ENCODE measurements around the gene AKT1.
A peak's percentile ranks its signal among the peaks of the same experiment; 100 is the strongest.

Gene AKT1

DNA sequence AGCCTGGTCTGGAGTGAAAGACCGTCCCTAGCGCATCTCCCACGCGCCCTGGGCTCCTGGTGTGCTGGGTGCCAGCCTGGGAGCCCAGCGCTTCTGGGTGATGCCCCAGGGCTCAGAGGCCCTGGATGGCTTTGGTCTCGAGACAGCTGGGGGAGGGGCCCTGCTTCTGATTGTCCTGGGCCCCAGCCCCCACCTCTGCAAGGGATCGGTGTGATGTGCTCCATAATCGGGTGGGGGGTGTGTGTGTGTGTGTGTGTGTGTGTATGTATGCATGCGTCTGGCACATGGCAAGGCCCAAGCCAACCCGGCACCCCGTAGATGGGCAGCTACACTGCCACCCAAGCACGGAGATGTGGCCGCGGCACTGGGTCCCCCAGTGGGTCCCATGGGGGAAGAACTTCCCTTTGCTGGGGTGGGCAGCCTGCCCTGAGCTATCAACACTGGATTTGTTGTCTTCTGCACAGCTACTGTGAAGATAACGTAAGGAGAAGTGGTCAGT lies 8.4 kb upstream of the AKT1 start:
- Histone ChIP-seq H3K9ac (ENCODE audit: low read depth, low read length) (no peak overlapping the region), H3K4me1 (ENCODE audit: control insufficient read depth, insufficient read depth, low read length) (peaks cover 9% of the 10 kb centered on the region; the same call in 1 of the 2 replicates), H3K9me3 (ENCODE audit: control insufficient read depth, insufficient read depth, low read length) (no peaks in the 10 kb centered on the region), H3K4me3 (ENCODE audit: low read depth, low read length) (no peak overlapping the region), H3K36me3 (ENCODE audit: control insufficient read depth, insufficient read depth, low read length) (no peaks in the 10 kb centered on the region), H3K27ac (ENCODE audit: low read depth, low read length) (no peak overlapping the region), H3K27me3 (ENCODE audit: control insufficient read depth, insufficient read depth, low read length) (peaks cover 29% of the 10 kb centered on the region)

DNA sequence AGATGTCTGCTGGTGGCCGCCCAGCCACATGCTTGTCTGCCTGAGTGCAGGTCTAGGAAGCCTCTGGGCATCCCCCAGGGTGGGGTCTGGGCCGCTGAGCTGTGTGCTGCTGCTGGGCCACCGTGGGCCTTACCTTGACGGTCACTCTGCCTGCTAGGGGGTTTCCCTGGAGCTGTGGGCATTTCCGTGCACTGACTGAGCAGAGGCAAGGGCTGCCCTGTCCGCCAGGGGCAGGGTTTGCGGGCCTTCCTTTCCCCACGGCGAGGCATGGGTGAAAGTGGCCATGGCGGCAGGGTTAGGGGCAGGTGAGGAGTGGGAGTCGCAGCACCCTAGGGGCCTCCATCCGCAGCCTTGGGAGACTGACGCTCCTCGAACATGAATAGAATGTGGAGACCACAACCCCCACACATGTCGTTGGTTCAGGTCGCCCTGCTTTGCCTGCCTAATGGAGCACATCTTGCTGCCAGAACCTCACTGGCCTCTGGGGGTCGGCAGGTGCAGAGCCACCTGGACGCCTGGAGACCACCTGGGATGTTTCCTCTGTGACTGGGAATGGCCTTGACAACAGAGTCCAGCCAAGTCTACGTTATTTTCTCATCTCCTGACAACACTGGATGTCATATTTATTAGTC lies 7.8 kb upstream of the AKT1 start:
- Histone ChIP-seq H3K36me3 (ENCODE audit: control insufficient read depth, insufficient read depth, low read length) (no peaks in the 10 kb centered on the region), H3K27ac (ENCODE audit: low read depth, low read length) (no peak overlapping the region), H3K27me3 (ENCODE audit: control insufficient read depth, insufficient read depth, low read length) (peaks cover 35% of the 10 kb centered on the region), H3K9ac (ENCODE audit: low read depth, low read length) (no peak overlapping the region), H3K4me1 (ENCODE audit: control insufficient read depth, insufficient read depth, low read length) (peaks cover 9% of the 10 kb centered on the region; the same call in 1 of the 2 replicates), H3K9me3 (ENCODE audit: control insufficient read depth, insufficient read depth, low read length) (no peaks in the 10 kb centered on the region), H3K4me3 (ENCODE audit: low read depth, low read length) (no peak overlapping the region)

DNA sequence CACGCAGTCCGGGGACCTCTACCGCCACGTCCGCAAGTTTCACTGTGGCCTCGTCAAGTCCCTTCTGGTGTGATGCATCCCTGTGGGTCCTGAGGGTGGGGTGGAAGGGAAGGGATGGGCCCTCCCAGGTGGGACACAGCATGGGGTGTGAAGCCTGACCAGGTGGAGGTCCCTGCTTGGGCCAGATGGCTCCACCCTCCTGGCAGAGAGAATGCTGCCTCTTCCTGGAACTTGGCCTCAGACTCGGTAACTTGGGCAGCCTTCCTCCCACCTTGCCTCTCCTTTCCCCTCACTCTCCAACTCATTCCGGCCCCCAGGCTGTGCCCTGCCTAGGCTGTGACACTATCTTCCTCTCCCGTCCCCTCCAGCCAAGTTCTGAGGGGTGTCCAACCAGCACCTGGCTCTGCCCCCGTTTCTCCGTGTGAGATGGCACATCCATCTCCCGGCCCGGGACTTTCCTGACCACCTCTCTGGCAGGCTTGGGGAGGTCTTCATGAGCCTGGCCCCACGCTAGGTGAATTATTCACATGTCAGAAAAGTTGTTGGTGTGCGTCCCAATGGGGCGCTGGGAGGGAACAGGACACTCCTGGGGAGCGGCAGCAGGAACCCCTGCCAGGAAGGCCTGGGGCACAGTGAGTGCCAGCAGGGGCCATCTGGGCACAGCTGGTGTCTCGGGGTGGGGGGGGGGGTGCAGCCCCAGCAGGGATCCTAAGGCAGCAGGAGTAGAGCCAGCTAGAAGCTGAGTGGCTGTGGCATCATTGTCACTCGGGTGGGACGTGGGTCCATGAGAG lies 7.0 kb upstream of the AKT1 start:
- Histone ChIP-seq H3K27me3 (ENCODE audit: control insufficient read depth, insufficient read depth, low read length) (peaks cover 43% of the 10 kb centered on the region), H3K9me3 (ENCODE audit: control insufficient read depth, insufficient read depth, low read length) (no peaks in the 10 kb centered on the region), H3K9ac (ENCODE audit: low read depth, low read length) (no peak overlapping the region), H3K27ac (ENCODE audit: low read depth, low read length) (no peak overlapping the region), H3K36me3 (ENCODE audit: control insufficient read depth, insufficient read depth, low read length) (no peaks in the 10 kb centered on the region), H3K4me3 (ENCODE audit: low read depth, low read length) (no peak overlapping the region), H3K4me1 (ENCODE audit: control insufficient read depth, insufficient read depth, low read length) (peaks cover 9% of the 10 kb centered on the region; the same call in 1 of the 2 replicates)

DNA sequence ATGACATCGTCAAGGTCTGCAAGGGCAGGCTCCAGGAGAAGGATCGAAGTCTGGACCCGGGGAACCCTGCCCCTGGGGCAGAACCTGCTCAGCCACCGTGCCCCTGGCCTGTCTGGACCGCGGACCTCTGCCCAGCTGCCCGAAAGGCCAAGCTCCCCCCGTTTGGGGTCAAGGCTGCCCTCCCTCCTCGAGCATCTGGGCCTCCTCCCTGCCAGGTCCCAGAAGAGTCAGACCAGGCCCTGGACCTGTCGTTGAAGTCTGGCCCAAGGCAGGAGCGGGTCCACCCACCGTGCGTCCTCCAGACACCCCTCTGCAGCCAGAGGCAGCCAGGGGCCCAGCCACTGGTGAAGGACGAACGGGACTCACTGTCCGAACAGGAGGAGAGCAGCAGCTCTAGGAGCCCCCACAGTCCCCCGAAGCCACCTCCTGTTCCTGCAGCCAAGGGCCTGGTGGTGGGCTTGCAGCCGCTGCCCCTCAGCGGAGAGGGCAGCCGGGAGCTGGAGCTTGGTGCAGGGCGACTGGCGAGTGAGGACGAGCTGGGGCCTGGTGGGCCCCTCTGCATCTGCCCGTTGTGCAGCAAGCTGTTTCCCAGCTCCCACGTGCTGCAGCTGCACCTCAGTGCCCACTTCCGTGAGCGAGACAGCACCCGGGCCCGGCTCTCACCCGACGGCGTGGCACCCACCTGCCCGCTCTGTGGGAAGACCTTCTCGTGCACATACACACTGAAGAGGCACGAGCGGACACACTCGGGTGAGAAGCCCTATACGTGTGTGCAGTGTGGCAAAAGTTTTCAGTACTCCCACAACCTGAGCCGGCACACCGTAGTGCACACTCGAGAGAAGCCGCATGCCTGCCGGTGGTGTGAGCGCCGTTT lies 6.2 kb upstream of the AKT1 start:
- no peaks in the 10 kb centered on the region for H3K36me3 ChIP-seq (ENCODE audit: control insufficient read depth, insufficient read depth, low read length)
- H3K9me3 ChIP-seq (ENCODE audit: control insufficient read depth, insufficient read depth, low read length): no peaks in the 10 kb centered on the region
- peak overlapping the region; percentile 81 for H3K4me3 ChIP-seq (ENCODE audit: low read depth, low read length)
- peaks cover 16% of the 10 kb centered on the region; the same call in 1 of the 2 replicates for H3K4me1 ChIP-seq (ENCODE audit: control insufficient read depth, insufficient read depth, low read length)
- peaks cover 51% of the 10 kb centered on the region for H3K27me3 ChIP-seq (ENCODE audit: control insufficient read depth, insufficient read depth, low read length)
- H3K27ac ChIP-seq (ENCODE audit: low read depth, low read length): no peak overlapping the region
- no peak overlapping the region for H3K9ac ChIP-seq (ENCODE audit: low read depth, low read length)

DNA sequence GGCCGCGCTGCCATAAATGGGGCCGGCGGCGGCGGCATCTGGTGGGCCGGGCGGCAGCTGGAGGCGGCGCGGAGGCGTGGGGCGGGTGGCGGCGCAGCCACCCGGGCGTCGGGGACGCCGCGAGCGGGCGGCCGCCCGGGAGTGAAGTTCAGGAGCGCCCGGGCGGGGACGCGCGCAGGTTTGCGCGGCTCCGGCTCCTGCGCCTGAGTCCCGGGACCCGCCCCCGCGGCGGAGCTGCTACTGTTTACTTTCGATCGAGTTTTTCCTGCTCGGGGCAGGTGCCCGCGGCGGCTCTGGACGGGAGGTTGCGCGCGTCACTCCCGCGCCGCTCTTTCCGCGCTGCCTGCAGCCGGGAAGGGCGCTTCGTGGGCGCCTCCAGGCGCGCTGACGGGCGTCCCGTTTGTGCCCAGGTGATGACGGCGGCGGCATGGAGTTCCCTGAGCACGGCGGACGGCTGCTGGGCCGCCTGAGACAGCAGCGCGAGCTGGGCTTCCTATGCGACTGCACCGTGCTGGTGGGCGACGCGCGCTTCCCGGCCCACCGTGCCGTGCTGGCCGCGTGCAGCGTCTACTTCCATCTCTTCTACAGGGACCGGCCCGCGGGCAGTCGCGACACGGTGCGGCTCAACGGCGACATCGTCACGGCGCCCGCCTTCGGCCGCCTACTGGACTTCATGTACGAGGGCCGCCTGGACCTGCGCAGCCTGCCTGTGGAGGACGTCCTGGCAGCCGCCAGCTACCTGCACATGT lies 5.4 kb upstream of the AKT1 start, which contains the start of gene ZBTB42:
ZBTB42 (plus strand) TSS at position 331 of the 749 bp plus-strand sequence; CDS start at position 428, 97 bp downstream.
- H3K9ac ChIP-seq (ENCODE audit: low read depth, low read length): peak within 1 kb of the TSS; percentile 31; the same call in 1 of the 2 replicates
- no peaks in the 10 kb centered on the region for H3K9me3 ChIP-seq (ENCODE audit: control insufficient read depth, insufficient read depth, low read length)
- H3K27ac ChIP-seq (ENCODE audit: low read depth, low read length): peak within 1 kb of the TSS; percentile 66
- peaks cover 58% of the 10 kb centered on the region for H3K27me3 ChIP-seq (ENCODE audit: control insufficient read depth, insufficient read depth, low read length)
- peaks cover 23% of the 10 kb centered on the region; the same call in 1 of the 2 replicates for H3K4me1 ChIP-seq (ENCODE audit: control insufficient read depth, insufficient read depth, low read length)
- H3K36me3 ChIP-seq (ENCODE audit: control insufficient read depth, insufficient read depth, low read length): no peaks in the 10 kb centered on the region
- peak within 1 kb of the TSS; percentile 81 for H3K4me3 ChIP-seq (ENCODE audit: low read depth, low read length)

DNA sequence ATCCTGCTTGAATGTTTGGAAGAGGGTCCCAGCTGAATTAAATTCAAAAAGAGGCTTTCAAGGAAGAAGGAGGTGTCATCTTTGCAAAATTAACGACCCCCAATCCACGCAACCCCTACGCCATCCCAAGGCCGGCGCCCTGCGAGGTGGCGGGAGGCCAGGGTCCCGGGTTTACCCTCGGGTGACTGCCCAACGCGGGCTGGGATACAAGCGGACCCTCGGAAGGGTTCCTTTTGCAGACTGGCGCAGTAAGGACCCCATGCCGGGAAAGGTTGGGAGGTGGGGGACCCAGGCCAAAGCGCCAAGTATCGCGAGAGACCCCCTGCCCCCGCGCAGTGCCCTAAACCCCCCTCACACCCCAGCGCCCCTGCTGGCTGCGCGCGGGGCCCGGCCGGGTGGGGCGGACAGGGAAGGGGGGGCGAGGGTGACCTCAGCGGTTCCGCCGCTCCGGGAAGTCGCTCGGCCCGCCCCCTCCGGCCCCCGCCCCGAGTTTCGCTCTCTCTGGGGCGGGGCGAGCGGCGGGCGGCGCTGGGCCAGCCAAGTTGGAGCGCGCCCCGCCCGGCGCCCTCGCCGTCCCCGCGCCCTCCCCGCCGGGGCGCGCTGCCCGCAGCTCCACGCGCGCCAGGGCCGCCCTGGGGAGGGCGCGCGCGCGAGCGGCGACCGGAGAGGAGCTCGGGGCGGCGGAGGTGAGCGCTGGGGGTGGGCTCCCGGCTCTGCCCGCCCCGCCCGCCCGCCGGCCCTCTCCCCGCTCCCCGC lies 4.6 kb upstream of the AKT1 start:
- Histone ChIP-seq H3K27me3 (ENCODE audit: control insufficient read depth, insufficient read depth, low read length) (peaks cover 59% of the 10 kb centered on the region), H3K9ac (ENCODE audit: low read depth, low read length) (peak overlapping the region; percentile 21; the same call in 1 of the 2 replicates), H3K4me3 (ENCODE audit: low read depth, low read length) (peak overlapping the region; percentile 81), H3K9me3 (ENCODE audit: control insufficient read depth, insufficient read depth, low read length) (no peaks in the 10 kb centered on the region), H3K36me3 (ENCODE audit: control insufficient read depth, insufficient read depth, low read length) (no peaks in the 10 kb centered on the region), H3K4me1 (ENCODE audit: control insufficient read depth, insufficient read depth, low read length) (peaks cover 23% of the 10 kb centered on the region; the same call in 1 of the 2 replicates), H3K27ac (ENCODE audit: low read depth, low read length) (peak overlapping the region; percentile 66)

DNA sequence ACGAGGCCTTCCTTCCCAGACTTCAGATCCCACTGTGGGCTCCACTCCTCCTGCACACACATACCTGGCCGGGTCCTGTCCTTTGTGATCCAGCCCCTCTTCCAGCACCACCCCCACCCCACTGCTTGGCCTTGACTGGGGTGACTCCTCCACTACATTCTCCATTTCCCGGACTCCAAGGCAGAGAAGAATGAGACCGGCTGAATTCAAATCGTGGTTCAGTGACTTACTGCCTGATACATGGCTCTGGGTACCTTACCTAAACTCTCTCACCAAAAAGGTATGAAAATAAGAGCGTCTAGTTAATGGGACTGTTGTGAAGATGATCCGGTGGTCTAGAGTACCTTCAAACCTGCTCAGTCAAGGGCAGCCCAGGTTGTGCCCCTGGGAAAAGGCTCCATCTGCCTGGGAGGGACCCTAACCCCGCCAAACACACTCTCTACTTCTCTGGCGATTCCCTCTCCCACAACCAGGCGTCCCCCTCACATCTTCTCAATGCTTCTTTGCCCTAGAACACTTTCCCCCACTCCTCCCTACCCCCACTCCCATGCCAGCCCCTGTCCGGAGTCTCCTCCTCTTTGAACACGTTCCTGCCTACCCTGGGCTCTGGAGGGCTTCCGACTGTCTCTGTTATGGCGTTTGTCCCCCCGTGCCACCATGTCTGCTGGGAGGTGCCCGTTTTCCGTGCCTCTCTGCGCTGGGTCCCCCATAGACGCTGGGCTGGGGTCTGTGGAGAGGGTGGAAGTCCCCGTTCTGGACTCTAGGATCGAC lies 3.9 kb upstream of the AKT1 start:
- Histone ChIP-seq H3K9me3 (ENCODE audit: control insufficient read depth, insufficient read depth, low read length) (no peaks in the 10 kb centered on the region), H3K9ac (ENCODE audit: low read depth, low read length) (peak overlapping the region; percentile 21; the same call in 1 of the 2 replicates), H3K4me3 (ENCODE audit: low read depth, low read length) (peak overlapping the region; percentile 81), H3K27me3 (ENCODE audit: control insufficient read depth, insufficient read depth, low read length) (peaks cover 59% of the 10 kb centered on the region), H3K27ac (ENCODE audit: low read depth, low read length) (peak overlapping the region; percentile 66), H3K36me3 (ENCODE audit: control insufficient read depth, insufficient read depth, low read length) (no peaks in the 10 kb centered on the region), H3K4me1 (ENCODE audit: control insufficient read depth, insufficient read depth, low read length) (peaks cover 24% of the 10 kb centered on the region)

DNA sequence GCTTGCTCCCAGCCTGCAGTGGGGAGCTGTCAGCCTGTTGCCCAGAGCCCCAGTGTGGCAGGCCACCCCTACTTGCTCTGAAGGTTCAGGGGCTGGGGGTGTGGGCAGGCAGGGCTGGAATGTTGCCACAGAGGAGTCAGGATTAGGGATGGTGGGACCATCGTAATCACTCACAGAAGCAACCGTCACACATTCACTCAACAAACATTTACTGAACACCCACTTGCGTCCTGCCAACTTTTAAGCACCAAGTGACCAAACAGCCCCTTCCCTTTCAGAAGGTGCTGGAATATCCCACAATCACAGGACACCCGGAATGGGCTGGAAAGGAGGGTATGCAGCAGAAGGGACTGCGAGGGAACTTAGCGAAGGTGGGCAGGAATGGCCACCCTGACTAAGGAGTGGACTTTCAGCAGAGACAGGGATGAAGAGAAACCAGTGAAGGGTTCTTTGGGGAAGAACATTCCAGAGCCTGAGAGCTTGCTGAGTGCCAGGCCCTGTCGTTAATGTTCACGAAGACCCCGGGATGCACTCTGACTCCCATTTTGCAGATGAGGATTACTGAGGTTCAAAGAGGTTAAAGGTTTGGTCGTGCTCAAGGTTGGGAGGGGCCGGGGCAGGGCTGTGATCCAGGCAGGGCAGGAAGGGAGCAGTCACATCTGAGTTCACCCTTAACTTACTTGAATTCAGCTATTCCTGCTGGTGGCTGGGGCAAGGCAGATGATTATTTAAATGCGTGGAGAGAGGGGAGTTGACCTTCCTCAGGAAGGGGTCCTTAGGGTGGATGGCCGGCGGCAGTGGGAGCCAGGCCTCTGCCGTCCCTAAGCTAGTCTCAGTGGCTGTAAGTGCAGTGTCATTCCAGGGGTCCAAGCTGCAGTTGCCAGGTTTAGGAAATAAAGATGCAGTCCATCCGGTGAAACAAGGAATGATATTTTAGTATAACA lies 3.0 kb upstream of the AKT1 start:
- no peak overlapping the region for H3K9ac ChIP-seq (ENCODE audit: low read depth, low read length)
- H3K36me3 ChIP-seq (ENCODE audit: control insufficient read depth, insufficient read depth, low read length): no peaks in the 10 kb centered on the region
- no peaks in the 10 kb centered on the region for H3K9me3 ChIP-seq (ENCODE audit: control insufficient read depth, insufficient read depth, low read length)
- H3K4me3 ChIP-seq (ENCODE audit: low read depth, low read length): no peak overlapping the region
- H3K27ac ChIP-seq (ENCODE audit: low read depth, low read length): no peak overlapping the region
- peaks cover 31% of the 10 kb centered on the region for H3K4me1 ChIP-seq (ENCODE audit: control insufficient read depth, insufficient read depth, low read length)
- H3K27me3 ChIP-seq (ENCODE audit: control insufficient read depth, insufficient read depth, low read length): peaks cover 59% of the 10 kb centered on the region
